WTC11 (cell line): ENCODE results near the gene FOXL1.

Experiments
- ATF3 ChIP-seq: sonication (generic); formaldehyde crosslinking; conservative IDR thresholded peaks from 2 replicates; pipeline ENCODE4 v1.8.1; 2022; ENCODE audit warnings: mild to moderate bottlenecking, missing genetic modification reagents
- JUN ChIP-seq: sonication (generic); formaldehyde crosslinking; IDR thresholded peaks from 2 replicates; pipeline ENCODE4 v1.8.0; 2023; ENCODE audit warnings: mild to moderate bottlenecking, missing genetic modification reagents
- KAT7 ChIP-seq: sonication (generic); formaldehyde crosslinking; IDR thresholded peaks from 2 replicates; pipeline ENCODE4 v1.8.1; 2023; ENCODE audit warnings: missing genetic modification reagents, mild to moderate bottlenecking, borderline replicate concordance
- TF ChIP-seq, protein P1 (sequence below): fragments of 200-600 bp; IDR thresholded peaks from 2 replicates; pipeline ENCODE4 v1.8.0; 2022; ENCODE audit warnings: antibody characterized with exemption
- TF ChIP-seq, protein P2 (sequence below): sonication (generic); formaldehyde crosslinking; IDR thresholded peaks from 2 replicates; pipeline ENCODE4 v1.8.0; 2023; ENCODE audit warnings: missing genetic modification reagents

DNA sequence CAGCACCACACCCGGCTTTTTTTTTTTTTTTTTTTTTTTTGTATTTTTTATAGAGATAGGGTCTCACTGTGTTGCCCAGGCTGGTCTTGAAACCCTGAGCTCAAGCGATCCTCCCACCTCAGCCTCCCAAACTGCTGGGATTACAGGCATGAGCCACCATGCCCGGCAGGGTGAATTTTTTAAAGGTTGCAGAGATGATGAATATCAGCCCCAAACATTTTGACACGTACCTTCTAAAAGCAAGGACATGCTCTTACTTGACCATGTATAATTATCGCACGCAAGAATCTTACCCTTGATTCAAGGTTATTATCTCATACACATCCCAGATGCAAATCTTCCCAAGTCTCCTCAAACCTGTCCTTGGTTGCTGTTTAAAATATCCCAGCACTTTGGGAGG is 16.0 kb upstream of the FOXL1 start:
- TF ChIP-seq, protein P1, sequence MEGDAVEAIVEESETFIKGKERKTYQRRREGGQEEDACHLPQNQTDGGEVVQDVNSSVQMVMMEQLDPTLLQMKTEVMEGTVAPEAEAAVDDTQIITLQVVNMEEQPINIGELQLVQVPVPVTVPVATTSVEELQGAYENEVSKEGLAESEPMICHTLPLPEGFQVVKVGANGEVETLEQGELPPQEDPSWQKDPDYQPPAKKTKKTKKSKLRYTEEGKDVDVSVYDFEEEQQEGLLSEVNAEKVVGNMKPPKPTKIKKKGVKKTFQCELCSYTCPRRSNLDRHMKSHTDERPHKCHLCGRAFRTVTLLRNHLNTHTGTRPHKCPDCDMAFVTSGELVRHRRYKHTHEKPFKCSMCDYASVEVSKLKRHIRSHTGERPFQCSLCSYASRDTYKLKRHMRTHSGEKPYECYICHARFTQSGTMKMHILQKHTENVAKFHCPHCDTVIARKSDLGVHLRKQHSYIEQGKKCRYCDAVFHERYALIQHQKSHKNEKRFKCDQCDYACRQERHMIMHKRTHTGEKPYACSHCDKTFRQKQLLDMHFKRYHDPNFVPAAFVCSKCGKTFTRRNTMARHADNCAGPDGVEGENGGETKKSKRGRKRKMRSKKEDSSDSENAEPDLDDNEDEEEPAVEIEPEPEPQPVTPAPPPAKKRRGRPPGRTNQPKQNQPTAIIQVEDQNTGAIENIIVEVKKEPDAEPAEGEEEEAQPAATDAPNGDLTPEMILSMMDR = no peak
- TF ChIP-seq JUN (no peak), KAT7 (no peak), ATF3 (CRISPR knock-in tag) (no peak)
- TF ChIP-seq, protein P2, sequence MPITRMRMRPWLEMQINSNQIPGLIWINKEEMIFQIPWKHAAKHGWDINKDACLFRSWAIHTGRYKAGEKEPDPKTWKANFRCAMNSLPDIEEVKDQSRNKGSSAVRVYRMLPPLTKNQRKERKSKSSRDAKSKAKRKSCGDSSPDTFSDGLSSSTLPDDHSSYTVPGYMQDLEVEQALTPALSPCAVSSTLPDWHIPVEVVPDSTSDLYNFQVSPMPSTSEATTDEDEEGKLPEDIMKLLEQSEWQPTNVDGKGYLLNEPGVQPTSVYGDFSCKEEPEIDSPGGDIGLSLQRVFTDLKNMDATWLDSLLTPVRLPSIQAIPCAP (CRISPR knock-in tag) = no peak
